Activated effector memory CD4-positive, alpha-beta T cell treated with Interleukin-2 at 50 U/mL for 16 hours (primary cell): ENCODE measurements around the gene STRBP.
"Not testable (repeated sequence)": the region's sequence is repeated elsewhere in the genome, so short reads cannot be mapped to it uniquely, and the experiment has no call there.

Source experiments
- DNase-seq: peaks from one replicate; pipeline ENCODE4 v3.0.0-alpha.2; 2020

Gene STRBP

GRCh38 chr9:123248630-123249029 lies 19.8 kb downstream of the STRBP start:
- DNase-seq, result no peak

DNA sequence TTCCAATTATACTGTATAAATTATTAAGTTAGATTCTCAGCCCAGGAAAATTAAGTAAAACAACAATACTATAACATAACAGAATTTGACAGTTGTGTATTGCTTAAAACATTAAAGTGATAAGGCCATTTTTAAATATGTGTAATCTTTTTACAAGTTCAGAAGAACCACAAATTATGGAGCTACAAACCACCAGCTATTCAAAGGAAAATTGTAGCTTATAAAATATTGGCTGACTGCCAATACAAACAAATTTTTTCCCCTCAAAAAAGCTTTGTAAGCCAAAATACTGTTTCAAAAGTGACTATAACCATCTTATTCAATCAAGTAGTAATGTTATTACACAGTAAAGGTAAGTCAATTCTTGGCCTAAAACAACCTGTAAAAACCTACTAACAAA lies 21.9 kb downstream of the STRBP start:
- DNase-seq, result no peak

DNA sequence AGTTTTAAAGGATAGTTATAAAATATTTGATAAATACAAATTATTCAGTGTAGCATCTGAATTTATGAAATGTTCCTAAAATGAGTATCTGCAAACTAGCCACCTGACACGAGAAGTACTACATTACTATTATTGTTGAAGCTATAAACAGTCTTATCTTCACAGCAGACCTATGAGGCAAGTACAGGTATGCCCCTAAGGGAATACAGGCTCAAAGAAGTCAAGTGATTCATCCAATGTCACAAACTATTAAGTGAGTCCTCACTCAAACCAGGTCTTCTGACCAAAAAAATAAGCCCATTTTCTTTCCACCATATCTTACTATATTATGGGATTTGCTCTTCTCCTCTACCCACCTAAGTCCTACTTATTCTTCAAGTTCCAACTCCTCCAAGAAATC lies 28.7 kb downstream of the STRBP start:
- DNase-seq, result no peak

DNA sequence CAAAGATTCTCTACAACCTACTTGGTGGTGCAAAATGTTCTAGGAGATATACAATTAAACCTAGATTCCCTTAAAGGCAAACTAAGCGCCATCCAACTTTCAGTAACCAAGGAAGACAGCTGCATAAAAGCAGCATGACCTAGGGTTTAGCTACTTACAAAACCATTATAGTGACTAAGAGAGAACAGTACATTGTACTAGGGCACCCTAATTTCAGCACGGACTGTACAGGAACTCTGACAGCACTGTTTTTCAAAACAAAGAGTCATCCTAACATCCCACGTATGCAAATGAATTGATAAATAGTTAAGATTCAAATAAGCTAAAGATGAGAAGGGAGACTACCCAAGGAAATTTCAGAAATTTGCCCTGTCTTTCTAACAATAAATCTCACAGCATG lies 30.0 kb downstream of the STRBP start:
- DNase-seq, result no peak

- no peak for DNase-seq
These were observed 31.2 kb downstream of the STRBP start for GRCh38 chr9:123237220-123237619.

- DNase-seq, result no peak
These were observed 32.9 kb downstream of the STRBP start for GRCh38 chr9:123235448-123235847.

DNA sequence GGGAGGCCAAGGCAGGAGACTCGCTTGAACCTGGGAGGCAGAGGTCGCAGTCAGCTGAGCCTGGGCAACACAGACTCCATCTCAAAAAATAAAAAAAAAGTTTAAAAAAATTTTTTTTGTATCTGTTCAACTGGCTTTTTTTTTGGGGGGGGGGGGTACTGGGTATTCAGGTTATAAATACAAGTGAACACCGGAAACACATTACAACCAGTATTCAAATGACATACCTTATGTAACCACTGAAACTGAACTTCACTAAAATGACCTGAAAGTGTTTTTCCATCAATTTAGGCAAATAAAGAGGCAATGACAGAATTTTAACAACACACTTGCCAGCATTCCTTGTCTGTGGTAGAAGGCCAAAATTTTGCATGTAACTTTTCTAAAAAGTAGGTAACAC lies 33.5 kb downstream of the STRBP start:
- DNase-seq, result no peak

DNA sequence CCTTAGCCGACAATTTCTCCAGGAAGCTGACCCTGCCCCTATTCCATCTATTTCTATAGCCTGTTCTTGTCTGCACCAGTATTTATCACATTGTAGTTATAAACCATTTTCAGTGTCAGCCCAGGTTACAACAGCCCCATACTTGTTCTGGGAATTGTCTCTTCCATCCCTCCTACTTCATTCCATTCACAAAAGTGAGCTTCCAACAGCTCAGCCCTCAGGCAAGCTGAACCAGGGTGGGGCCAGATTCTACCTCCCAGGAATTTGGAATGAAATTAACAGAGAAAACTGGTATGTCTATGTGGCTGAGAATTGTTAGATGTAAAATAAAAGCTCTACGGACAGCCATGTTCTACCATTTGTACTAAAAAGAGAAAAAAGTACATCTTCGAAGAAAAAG lies 36.1 kb downstream of the STRBP start:
- no peak for DNase-seq

- no peak for DNase-seq
These were observed 37.0 kb downstream of the STRBP start for GRCh38 chr9:123231421-123231820.

GRCh38 chr9:123228967-123229366 lies 39.4 kb downstream of the STRBP start:
- no peak for DNase-seq

DNA sequence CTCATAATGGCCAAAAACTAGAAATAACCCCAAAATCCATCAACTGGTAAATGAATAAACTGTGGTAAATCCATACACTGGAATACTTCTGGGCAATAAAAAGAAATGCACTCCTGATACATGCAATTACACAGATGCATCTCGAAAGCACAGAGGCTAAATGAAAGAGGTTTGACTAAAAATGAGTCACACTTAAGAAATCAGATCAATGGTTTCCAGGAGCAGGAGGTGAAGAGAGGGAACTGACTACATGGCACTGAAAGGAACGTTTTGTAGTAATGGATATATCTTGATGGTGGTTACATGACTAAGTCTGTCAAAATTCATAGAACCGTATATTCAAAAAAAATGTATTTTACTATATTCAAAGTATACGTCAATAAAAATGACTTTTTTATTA lies 42.4 kb downstream of the STRBP start:
- no peak for DNase-seq

- DNase-seq, result peak; percentile 24
These were observed 43.0 kb downstream of the STRBP start for GRCh38 chr9:123225374-123225813.

GRCh38 chr9:123220127-123220526 lies 48.3 kb downstream of the STRBP start:
- no peak for DNase-seq

DNA sequence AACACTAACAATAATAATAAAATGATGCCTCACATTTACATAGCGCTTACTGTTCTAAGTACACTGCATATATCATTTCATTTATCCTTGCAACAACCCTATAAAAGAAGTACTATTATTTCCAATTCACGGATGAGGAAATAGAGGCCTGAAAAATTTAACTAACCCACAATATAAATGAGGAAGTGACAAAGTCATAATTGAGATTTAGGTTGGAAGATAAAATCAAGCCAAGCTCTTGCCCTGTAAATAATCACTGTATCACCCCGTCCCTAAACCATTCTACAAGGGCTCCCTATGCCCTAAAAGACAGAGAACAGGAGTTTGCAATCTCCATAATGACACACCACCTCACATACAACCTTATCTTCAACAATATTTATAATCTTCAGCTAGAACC lies 49.6 kb downstream of the STRBP start:
- DNase-seq, result no peak

DNA sequence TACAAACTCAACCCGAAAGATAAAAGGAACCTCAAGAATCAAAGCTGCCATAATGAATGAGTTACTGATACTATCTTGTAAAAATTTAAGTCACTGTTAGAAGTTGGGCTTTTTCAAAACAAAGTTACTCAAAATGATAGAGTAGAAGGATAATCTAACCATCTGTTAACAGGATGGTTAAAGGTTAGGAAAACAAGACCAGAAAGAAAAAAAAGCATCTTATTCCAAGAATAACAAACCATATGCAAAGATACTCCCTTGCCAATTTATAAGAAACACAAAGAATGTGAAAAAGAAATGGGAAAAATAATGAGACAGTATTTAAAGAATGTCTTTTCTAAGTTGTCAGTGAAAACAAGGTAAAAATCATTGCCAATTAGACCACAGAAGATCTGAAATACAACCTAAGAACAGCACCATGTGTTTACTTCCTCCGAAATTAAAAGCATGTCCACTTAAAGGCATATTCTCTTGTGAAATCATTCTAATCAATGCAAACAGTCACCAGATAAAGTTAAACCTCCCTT lies 51.2 kb downstream of the STRBP start:
- no peak for DNase-seq

DNA sequence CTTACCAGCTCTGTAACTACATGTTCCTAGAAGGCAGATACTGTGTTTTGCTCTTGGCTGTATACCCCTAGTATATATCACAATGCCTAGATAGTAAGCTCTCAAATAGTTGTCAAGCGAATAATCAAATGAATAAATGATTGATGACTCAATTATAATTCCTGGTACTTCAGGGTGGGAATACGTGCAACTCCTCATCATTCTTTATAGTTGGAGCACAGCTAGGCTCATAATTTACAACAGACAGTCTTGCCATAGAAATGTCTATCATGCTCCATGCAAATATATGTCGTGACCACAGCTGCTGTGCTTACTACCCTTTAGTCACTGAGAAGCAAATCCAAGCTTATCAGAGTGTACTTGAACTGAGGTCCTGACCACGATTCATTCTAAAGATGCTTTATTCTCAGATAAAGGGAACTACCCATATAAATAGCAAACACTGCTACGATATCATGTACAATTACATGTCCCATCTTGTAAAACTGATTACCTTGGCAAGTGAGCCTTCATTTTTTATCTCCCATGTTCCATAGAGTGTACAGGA lies 52.1 kb downstream of the STRBP start:
- no peak for DNase-seq

GRCh38 chr9:123211081-123211480 lies 57.3 kb downstream of the STRBP start:
- DNase-seq, result no peak

DNA sequence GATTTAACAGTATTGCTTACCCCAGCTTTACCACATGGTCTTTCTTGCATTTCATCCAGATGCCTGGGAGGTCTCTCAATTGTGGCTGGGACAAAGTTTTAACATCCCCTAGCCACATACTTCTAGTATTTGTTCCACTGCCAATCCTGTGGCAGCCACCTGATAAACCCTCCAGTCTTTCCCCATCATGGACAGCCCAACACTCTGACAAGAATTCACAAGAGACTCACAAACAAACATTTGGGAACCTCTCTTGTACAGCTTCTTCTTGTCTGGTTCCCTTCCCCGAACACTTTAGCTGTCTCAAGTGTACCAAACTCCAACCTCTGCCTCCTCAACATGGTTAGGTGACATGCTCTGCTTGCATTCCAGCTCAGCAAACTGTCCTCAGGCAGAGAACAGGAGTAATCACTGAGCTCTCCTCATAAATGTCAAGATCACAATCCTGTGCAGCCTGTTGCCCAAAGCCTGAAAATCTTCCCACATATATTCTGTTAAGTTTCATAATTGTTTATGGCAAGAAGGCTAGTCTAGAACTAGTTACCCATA lies 59.7 kb downstream of the STRBP start:
- DNase-seq, result no peak

DNA sequence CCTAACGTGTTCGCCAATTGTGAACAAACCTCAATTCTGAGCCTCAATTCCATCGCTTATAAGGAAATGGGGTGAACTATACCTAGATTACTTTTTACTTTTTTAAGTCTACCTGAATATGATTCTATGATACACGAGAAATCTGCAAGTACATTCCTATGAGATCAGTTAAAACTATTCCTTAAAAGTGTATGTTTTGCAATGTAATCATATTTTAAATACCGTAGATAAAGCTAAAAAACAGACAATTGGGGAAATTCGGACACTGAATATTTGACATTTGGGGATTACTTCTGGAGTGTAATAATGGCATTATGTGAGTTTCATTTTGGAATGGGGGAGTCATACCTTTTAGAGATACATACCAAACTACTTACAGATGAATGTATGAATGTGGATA lies 62.3 kb downstream of the STRBP start:
- DNase-seq, result no peak

GRCh38 chr9:123201083-123201482 lies 67.3 kb downstream of the STRBP start:
- no peak for DNase-seq

- not testable (repeated sequence) for DNase-seq
These were observed 67.9 kb downstream of the STRBP start for GRCh38 chr9:123200469-123200868.

- DNase-seq, result no peak
These were observed 72.3 kb downstream of the STRBP start for GRCh38 chr9:123196124-123196523.

GRCh38 chr9:123194023-123194422 lies 74.4 kb downstream of the STRBP start:
- DNase-seq, result no peak

GRCh38 chr9:123191680-123192079 lies 76.7 kb downstream of the STRBP start:
- no peak for DNase-seq

DNA sequence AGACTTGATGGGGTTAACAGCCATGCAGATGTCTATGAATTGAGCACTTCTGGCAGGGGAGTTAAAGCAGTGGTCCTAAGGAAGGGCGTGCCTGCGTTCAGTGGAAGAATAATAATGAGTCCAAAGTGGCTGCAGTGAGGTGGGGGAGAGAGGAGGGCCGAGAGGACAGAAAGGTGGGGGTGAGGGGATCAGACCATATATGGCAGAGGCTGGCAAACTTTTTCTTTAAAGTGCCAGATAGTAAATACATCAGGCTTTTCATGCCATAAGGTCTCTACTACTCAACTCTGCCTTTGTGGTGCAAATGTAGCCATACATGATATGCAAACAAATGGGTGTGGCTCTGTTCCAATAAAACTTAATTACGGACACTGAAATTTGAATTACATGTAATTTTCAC lies 77.1 kb downstream of the STRBP start:
- no peak for DNase-seq
